ENCODE data around the gene RPL27. TPM values are rescaled to one million over a fixed set of nuclear protein-coding genes. Genes with fewer than 3 reads are reported as not detected.

Gene RPL27
- total and polyA plus RNA-seq, 2 of the 13 experiments (the other 11 are each of a cell fraction or from before 2014, with no cell fraction given), result 1,585 to 5,840 TPM

- no peak for TF ChIP-seq ZNF710 (CRISPR knock-in tag; IDR thresholded peaks at IDR 0.05; ENCODE audit: borderline replicate concordance)
- TF ChIP-seq HDAC1 (CRISPR knock-in tag; IDR thresholded peaks at IDR 0.05), result peak; percentile 48
- no peak for TF ChIP-seq ZSCAN21 (CRISPR knock-in tag; IDR thresholded peaks at IDR 0.05; ENCODE audit: borderline replicate concordance)
- peak; percentile 78; the same call in 1 of the 2 replicates for TF ChIP-seq ZFP91 (CRISPR knock-in tag; IDR thresholded peaks at IDR 0.05; ENCODE audit: borderline replicate concordance)
- TF ChIP-seq RARA (CRISPR knock-in tag; IDR thresholded peaks at IDR 0.05), result peak; percentile 42
- TF ChIP-seq THAP7 (CRISPR knock-in tag; IDR thresholded peaks at IDR 0.05), result no peak
- no peak for TF ChIP-seq PLRG1 (conservative IDR thresholded peaks at IDR 0.05)
- no peak for TF ChIP-seq TEAD2 (CRISPR knock-in tag; IDR thresholded peaks at IDR 0.05)
- TF ChIP-seq MXD1 (CRISPR knock-in tag; IDR thresholded peaks at IDR 0.05), result no peak
- peak; percentile 80; the same call in 1 of the 2 replicates for TF ChIP-seq NR2F6 (IDR thresholded peaks at IDR 0.05)
- TF ChIP-seq NR2F6 (CRISPR knock-in tag; IDR thresholded peaks at IDR 0.05), result peak; percentile 53; the same call in 1 of the 2 replicates
- peak; percentile 75 for TF ChIP-seq GFI1 (CRISPR knock-in tag; IDR thresholded peaks at IDR 0.05; ENCODE audit: borderline replicate concordance)
- no peak for TF ChIP-seq SRY (CRISPR knock-in tag; IDR thresholded peaks at IDR 0.05)
- TF ChIP-seq RFXAP (CRISPR knock-in tag; IDR thresholded peaks at IDR 0.05; ENCODE audit: borderline replicate concordance), result no peak
- no peak for TF ChIP-seq SYNCRIP (IDR thresholded peaks at IDR 0.05; ENCODE audit: insufficient read depth, low read depth, low read length)
- TF ChIP-seq ZNF563 (CRISPR knock-in tag; IDR thresholded peaks at IDR 0.05), result peak; percentile 29; the same call in 1 of the 2 replicates
- no peak for TF ChIP-seq PLSCR1 (CRISPR knock-in tag; IDR thresholded peaks at IDR 0.05; ENCODE audit: borderline replicate concordance)
- TF ChIP-seq ZBTB38 (CRISPR knock-in tag; IDR thresholded peaks at IDR 0.05), result no peak; the same call in none of the 2 replicates
- no peak for TF ChIP-seq ZNF639 (CRISPR knock-in tag; conservative IDR thresholded peaks at IDR 0.05)
- TF ChIP-seq ZNF274 (CRISPR knock-in tag; IDR thresholded peaks at IDR 0.05), result peak; percentile 78; the same call in 1 of the 2 replicates
- TF ChIP-seq HNRNPUL1 (IDR thresholded peaks at IDR 0.05; ENCODE audit: low read depth, low read length), result no peak
Measured at GRCh38 chr17:43028221-43028861, 30.1 kb downstream of the RPL27 start (continued).

All from HepG2 (cell line).